DND-41 (cell line): ENCODE results near the gene DVL2.

Source experiments
- CTCF ChIP-seq: IDR thresholded peaks from 2 replicates; pipeline ENCODE4 v1.5.1; 2012; ENCODE audit warnings: borderline replicate concordance, low read length, moderate library complexity, mild to moderate bottlenecking; ENCODE audit not compliant: poor library complexity, severe bottlenecking; ENCODE audit errors: extremely low read depth
- EZH2 ChIP-seq: IDR thresholded peaks from 3 replicates; pipeline ENCODE4 v1.6.1; 2012; ENCODE audit warnings: borderline replicate concordance, low read depth, mild to moderate bottlenecking, moderate library complexity, low read length, inconsistent platforms; ENCODE audit not compliant: severe bottlenecking

- TF ChIP-seq CTCF (no peak), EZH2 (no peak)
Observed at GRCh38 chr17:7203391-7203790, 30.9 kb downstream of the DVL2 start.
